Stomach (tissue), 9 donors: ENCODE measurements around the gene PLCH1. TPM values are rescaled to one million over a fixed set of nuclear protein-coding genes. Genes with fewer than 3 reads are reported as not detected.

ENCODE experiments used
- DNase-seq, 2 donors: peaks; one replicate each; pipeline versions ENCODE4 v3.0.0 to v3.0.0-alpha.2; 2013 to 2019
- H3K27ac ChIP-seq, 5 donors: fragments of 200-600 bp in 4 of 5; sonication (generic) in 4 of 5; one replicate each; pipeline ENCODE4 v1.5.1; 2013 to 2019; ENCODE audit warnings: mild to moderate bottlenecking in 1 of 5, moderate library complexity in 1 of 5
- H3K27me3 ChIP-seq, 3 donors: fragments of 200-600 bp; sonication (generic); one replicate each; pipeline ENCODE4 v1.5.1; 2017 to 2019; ENCODE audit warnings: mixed run types in 1 of 3
- H3K36me3 ChIP-seq, 4 donors: fragments of 200-600 bp; sonication (generic); 1 replicate in 3 of 4; 2 replicates in 1 of 4; pipeline ENCODE4 v1.5.1; 2016 to 2019
- H3K4me1 ChIP-seq, 4 donors: fragments of 200-600 bp; sonication (generic); one replicate each; pipeline ENCODE4 v1.5.1; 2016 to 2019
- H3K4me3 ChIP-seq, 4 donors: fragments of 200-600 bp; sonication (generic) in 3 of 4; one replicate each; pipeline ENCODE4 v1.5.1; 2016 to 2019; ENCODE audit warnings: mild to moderate bottlenecking in 1 of 4
- H3K9me3 ChIP-seq, 4 donors: fragments of 200-600 bp; sonication (generic); one replicate each; pipeline ENCODE4 v1.5.1; 2016 to 2019
- EP300 ChIP-seq: sonication (generic); formaldehyde crosslinking; IDR thresholded peaks from one replicate; pipeline ENCODE4 v1.6.1; 2017; ENCODE audit warnings: antibody characterized with exemption
- POLR2A ChIP-seq, 4 donors: fragments of 450-650 bp; IDR thresholded peaks; one replicate each; pipeline ENCODE4 v1.6.1; 2016; ENCODE audit warnings: antibody characterized with exemption in 4 of 4, control low read depth in 2 of 4, mild to moderate bottlenecking in 1 of 4, moderate library complexity in 1 of 4
- POLR2AphosphoS5 ChIP-seq, 3 donors: sonication (generic); formaldehyde crosslinking; IDR thresholded peaks; one replicate each; pipeline ENCODE4 v1.6.1; 2016; ENCODE audit warnings: antibody characterized with exemption in 3 of 3
- WGBS, 5 donors: extraction: QIAGEN DNeasy Blood & Tissue Kit in 3 of 5; methylation state at CpG; one replicate each; pipeline versions ENCODE4 v1.1.5 to v1.1.7; 2013 to 2018; 5-methylcytosine and 5-hydroxymethylcytosine counted together
- intact Hi-C: fragments of 100-400 bp; cut with DNase I; formaldehyde crosslinking; loops from one replicate; pipeline ENCODE4 v1.15.1; 2023; ENCODE audit warnings: low total_unique reads
- polyA plus RNA-seq, 3 donors: library from polyadenylated mRNA; stranded (reverse); fragments of 200-250 nt; gene quantifications; one replicate each; pipeline ENCODE4 v1.2.3, GENCODE V29; 2013
- total RNA-seq, 5 donors: library from RNA; depleted of rRNA; stranded (reverse); fragments of >200 nt; gene quantifications; one replicate each; pipeline versions ENCODE4 v1.1.0 to v1.2.3, GENCODE V29; 2014 to 2016
- TF ChIP-seq, protein P1 (sequence below), 7 experiments: fragments of 450-650 bp in 4 of 7; fragments of 200-600 bp in 3 of 7; sonication (generic) in 3 of 7; IDR thresholded peaks; one replicate each; pipeline ENCODE4 v1.5.1; 2016 to 2019; ENCODE audit warnings: antibody characterized with exemption in 7 of 7, control low read depth in 2 of 7, mild to moderate bottlenecking in 1 of 7
- donor health status: healthy with polysubstance abuse.
- donor health status: Bipolar disorder and iron deficiency.
- donor health status: healthy.

The PLCH1 gene
- total and polyA plus RNA-seq, 8 donors, result 0.75 to 18.8 (median 3.3) TPM

DNA sequence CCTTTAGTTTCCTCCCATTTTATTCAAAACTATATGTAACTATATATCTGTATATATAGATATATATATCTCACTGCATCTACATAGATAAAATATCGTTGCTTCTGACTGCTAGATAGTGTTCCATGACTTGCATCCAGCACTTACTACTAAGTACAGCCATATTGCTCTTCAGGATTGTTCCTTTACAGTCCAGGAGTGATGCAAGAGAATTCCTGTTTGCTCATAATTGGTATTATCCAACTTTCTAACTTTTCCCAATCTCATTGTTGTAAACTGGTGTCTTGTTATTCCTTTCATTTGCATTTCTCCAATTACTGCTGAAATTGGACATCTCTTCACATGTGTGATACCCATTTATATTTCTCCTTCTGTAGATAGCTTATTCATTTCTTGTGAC is 351.6 kb downstream of the PLCH1 start:
- H3K36me3 ChIP-seq, result no peaks in the 10 kb centered on the region
- no peak overlapping the region for H3K4me3 ChIP-seq
- no peak for DNase-seq
- 52 to 83% (median 70%) methylated on average over 1 of the region's 1 CpG for WGBS, 5 donors
- no peak for TF ChIP-seq POLR2AphosphoS5 (IDR thresholded peaks at IDR 0.05)
- no peak for TF ChIP-seq EP300
- TF ChIP-seq, protein P1, sequence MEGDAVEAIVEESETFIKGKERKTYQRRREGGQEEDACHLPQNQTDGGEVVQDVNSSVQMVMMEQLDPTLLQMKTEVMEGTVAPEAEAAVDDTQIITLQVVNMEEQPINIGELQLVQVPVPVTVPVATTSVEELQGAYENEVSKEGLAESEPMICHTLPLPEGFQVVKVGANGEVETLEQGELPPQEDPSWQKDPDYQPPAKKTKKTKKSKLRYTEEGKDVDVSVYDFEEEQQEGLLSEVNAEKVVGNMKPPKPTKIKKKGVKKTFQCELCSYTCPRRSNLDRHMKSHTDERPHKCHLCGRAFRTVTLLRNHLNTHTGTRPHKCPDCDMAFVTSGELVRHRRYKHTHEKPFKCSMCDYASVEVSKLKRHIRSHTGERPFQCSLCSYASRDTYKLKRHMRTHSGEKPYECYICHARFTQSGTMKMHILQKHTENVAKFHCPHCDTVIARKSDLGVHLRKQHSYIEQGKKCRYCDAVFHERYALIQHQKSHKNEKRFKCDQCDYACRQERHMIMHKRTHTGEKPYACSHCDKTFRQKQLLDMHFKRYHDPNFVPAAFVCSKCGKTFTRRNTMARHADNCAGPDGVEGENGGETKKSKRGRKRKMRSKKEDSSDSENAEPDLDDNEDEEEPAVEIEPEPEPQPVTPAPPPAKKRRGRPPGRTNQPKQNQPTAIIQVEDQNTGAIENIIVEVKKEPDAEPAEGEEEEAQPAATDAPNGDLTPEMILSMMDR (IDR thresholded peaks at IDR 0.05), result no peak
- TF ChIP-seq POLR2A (IDR thresholded peaks at IDR 0.05), result no peak
- H3K27ac ChIP-seq, result no peak overlapping the region
- peaks cover 0 to 3% (median 0%) of the 10 kb centered on the region in 4 donors for H3K9me3 ChIP-seq
- no peaks in the 10 kb centered on the region for H3K27me3 ChIP-seq
- intact Hi-C loops, result no loop called here
- H3K4me1 ChIP-seq, result no peaks in the 10 kb centered on the region

GRCh38 chr3:155392138-155392537 is 352.7 kb downstream of the PLCH1 start:
- 43 to 76% (median 65%) methylated on average over 1 of the region's 1 CpG for WGBS, 5 donors
- no peaks in the 10 kb centered on the region for H3K27me3 ChIP-seq
- H3K27ac ChIP-seq, result no peak overlapping the region
- no peaks in the 10 kb centered on the region for H3K4me1 ChIP-seq
- intact Hi-C loops, result no loop called here
- no peak overlapping the region for H3K4me3 ChIP-seq
- TF ChIP-seq EP300 (no peak), POLR2AphosphoS5 (IDR thresholded peaks at IDR 0.05) (no peak), POLR2A (IDR thresholded peaks at IDR 0.05) (no peak)
- no peak for DNase-seq
- no peaks in the 10 kb centered on the region for H3K36me3 ChIP-seq
- peaks cover 0 to 3% (median 0%) of the 10 kb centered on the region in 4 donors for H3K9me3 ChIP-seq

DNA sequence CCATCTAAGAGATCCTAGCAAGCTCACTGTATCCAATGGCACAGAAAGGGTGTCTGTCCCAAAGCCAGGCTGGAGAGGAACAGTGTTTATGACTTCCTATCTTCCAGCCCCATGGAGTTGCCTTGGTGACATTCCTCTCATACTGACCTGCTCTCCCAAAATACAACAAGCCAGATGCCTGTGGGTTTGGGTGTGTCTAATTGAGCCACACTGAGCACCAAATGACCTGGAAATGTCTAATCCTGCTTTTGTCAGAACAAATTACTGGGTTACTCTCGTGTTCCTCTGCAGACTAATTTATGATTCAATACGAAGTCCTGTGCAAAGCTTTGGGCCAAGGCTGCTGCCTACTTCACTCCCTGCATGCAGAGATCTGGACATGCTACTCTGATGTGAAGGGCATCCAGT is 353.3 kb downstream of the PLCH1 start:
- DNase-seq, result peak in 1 of 2 donors; percentile 33
- H3K27me3 ChIP-seq, result no peaks in the 10 kb centered on the region
- 23 to 46% (median 26%) methylated on average over 2 of the region's 2 CpGs for WGBS, 5 donors
- H3K9me3 ChIP-seq, result peaks cover 0 to 3% (median 0%) of the 10 kb centered on the region in 4 donors
- H3K27ac ChIP-seq, result no peak overlapping the region
- no peaks in the 10 kb centered on the region for H3K4me1 ChIP-seq
- no peak overlapping the region for H3K4me3 ChIP-seq
- TF ChIP-seq POLR2A (IDR thresholded peaks at IDR 0.05), result no peak
- TF ChIP-seq POLR2AphosphoS5 (IDR thresholded peaks at IDR 0.05), result peak in 1 of 3 donors; percentile 29
- no peaks in the 10 kb centered on the region for H3K36me3 ChIP-seq
- intact Hi-C loops, result no loop called here

GRCh38 chr3:155391104-155391503 is 353.8 kb downstream of the PLCH1 start:
- Histone ChIP-seq H3K9me3 (peaks cover 0 to 3% (median 0%) of the 10 kb centered on the region in 4 donors), H3K27ac (no peak overlapping the region), H3K36me3 (no peaks in the 10 kb centered on the region), H3K27me3 (no peaks in the 10 kb centered on the region), H3K4me3 (no peak overlapping the region), H3K4me1 (no peaks in the 10 kb centered on the region)
- TF ChIP-seq, protein P1 (IDR thresholded peaks at IDR 0.05), result no peak
- TF ChIP-seq EP300, result no peak
- TF ChIP-seq POLR2A (IDR thresholded peaks at IDR 0.05), result no peak
- TF ChIP-seq POLR2AphosphoS5 (IDR thresholded peaks at IDR 0.05), result no peak
- WGBS, 5 donors, result 68 to 87% (median 79%) methylated on average over 2 of the region's 2 CpGs
- intact Hi-C loops, result no loop called here
- peak in 1 of 2 donors; percentile 39 for DNase-seq

DNA sequence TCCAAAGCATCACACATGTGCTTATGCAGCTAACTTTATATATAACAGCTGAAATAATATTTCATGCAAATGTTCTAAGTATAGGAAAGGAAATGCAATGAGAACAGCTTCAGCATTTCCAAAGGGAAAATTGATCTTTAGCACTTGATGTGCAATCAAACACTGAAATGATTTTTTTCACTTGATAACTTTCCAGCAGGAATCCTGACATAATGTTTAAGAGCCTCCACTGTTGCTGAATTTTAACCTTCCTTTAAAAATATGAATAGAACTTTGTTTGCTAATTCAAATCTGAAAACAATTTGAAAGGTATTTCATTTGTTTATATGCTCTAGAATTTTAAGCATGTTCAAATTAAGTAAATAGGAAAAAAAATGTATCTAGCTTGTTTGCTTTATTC is 354.5 kb downstream of the PLCH1 start:
- Histone ChIP-seq H3K9me3 (peaks cover 0 to 3% (median 0%) of the 10 kb centered on the region in 4 donors), H3K27me3 (no peaks in the 10 kb centered on the region), H3K36me3 (no peaks in the 10 kb centered on the region), H3K27ac (no peak overlapping the region), H3K4me3 (no peak overlapping the region), H3K4me1 (no peaks in the 10 kb centered on the region)
- intact Hi-C loops, result no loop called here
- DNase-seq, result no peak
- TF ChIP-seq EP300 (no peak), POLR2A (IDR thresholded peaks at IDR 0.05) (no peak), POLR2AphosphoS5 (IDR thresholded peaks at IDR 0.05) (no peak)
- TF ChIP-seq, protein P1 (IDR thresholded peaks at IDR 0.05), result no peak
